ENCODE data around the gene CNOT11.
"Not testable (repeated sequence)": the region's sequence is repeated elsewhere in the genome, so short reads cannot be mapped to it uniquely, and the experiment has no call there.

The CNOT11 gene

GRCh38 chr2:101308432-101309210 lies 55.9 kb downstream of the CNOT11 start, which contains the start of gene RNF149:
RNF149 (minus strand) TSS chr2:101308701; CDS start chr2:101308588, 113 bp downstream.
- no peak for DNase-seq (ENCODE audit: extremely low read depth, low read depth)
- no peak for TF ChIP-seq CTCF (IDR thresholded peaks at IDR 0.05; ENCODE audit: low read depth, low read length, missing control alignments)
- H3K4me3 ChIP-seq (replicated peaks; ENCODE audit: low read depth, low read length), result peak within 1 kb of the TSS; percentile 91

DNA sequence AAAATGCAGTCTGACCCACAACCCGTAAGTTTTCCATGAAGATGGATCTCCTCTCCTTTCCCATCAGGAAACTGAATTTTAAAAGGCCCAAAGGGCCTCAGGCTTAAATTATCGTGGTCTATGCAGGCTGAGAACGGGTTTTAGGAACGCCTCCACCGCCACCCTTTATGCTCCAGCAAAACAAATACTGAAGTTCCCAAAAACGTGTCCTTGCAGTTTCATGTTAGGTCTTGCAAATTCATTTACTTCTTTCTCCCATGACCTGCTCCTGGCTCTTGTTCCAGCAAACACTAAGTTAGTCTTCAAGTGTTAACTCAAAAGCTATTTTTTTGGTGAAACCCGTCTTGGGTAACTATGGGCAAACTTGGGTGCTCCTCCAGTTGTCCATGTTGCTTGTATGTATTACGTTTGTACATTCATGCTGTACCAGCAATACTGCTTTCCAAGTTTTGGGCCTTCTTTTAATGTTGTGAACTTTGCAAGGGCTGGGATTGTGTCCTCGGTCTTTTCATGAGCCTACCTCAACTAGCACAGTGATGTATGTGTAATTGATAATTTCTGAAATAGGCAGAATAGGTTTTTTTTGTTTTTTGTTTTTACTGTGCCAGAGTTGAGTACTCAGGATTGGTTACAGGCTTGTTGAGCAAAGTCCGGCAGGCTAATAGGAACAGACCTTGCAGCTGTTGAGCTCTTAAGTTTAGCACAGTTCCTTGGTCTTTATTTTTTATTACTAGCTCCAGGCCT lies 57.6 kb downstream of the CNOT11 start:
- no peak overlapping the region for H3K4me3 ChIP-seq (replicated peaks; ENCODE audit: low read depth, low read length)
- DNase-seq (ENCODE audit: extremely low read depth, low read depth), result no peak
- no peak for TF ChIP-seq CTCF (IDR thresholded peaks at IDR 0.05; ENCODE audit: low read depth, low read length, missing control alignments)

DNA sequence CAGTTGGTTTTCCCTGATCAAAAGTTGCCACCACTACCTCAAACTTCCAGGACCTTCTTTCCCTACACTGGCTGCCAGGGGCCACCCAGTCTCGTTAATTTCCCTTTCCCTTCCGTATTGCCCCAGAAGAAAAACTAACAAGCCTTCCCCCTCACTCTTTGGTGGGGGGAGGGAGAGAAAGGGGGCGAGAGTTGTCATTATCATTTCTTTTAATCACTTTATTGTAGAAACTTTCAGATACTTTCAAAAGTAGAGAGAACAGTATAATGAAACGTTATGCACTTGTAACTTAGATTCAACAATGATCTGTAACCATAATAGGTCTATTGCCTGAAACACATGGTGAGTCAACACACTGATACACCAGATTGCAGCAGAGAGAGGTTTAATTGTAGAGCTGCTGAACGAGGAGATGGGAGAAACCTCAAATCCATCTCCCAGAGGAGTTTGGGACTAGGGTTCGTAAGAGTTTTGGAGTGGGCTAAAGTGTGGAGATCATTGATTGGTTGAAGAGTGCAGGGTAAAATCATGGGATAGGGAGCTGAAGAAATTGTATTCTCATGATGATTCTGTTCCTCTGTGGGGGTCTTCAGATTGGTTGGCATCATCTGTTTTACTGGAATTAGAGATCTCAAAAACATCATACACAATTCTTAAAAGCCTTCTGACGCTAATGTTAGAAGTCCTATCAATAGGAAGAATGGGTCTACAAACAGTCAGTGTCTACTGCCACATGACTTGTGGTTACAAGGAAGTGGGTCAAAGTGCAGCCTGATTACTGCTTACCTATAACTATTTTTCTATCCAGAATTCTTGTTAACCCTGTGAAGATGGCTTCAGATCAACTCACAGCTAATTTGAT lies 58.4 kb downstream of the CNOT11 start:
- no peak overlapping the region for H3K4me3 ChIP-seq (replicated peaks; ENCODE audit: low read depth, low read length)
- no peak for TF ChIP-seq CTCF (IDR thresholded peaks at IDR 0.05; ENCODE audit: low read depth, low read length, missing control alignments)
- DNase-seq (ENCODE audit: extremely low read depth, low read depth), result no peak

DNA sequence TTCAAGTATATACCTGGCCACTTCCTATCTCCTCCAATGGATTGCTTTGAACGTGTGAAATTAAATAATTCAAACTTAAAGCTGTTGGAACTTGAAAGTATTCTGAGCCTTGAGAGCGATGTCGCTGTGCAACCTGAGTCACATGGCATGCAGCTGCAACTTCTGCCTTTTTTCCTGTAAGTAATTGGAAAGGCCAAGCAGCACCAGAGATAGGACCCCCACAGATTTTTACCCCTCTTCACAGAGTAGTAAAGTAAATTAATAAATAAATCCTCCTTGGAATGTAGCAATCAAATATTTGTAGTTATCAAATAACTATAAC lies 59.0 kb downstream of the CNOT11 start:
- TF ChIP-seq CTCF (IDR thresholded peaks at IDR 0.05; ENCODE audit: low read depth, low read length, missing control alignments), result no peak
- no peak for DNase-seq (ENCODE audit: extremely low read depth, low read depth)
- no peak overlapping the region for H3K4me3 ChIP-seq (replicated peaks; ENCODE audit: low read depth, low read length)

DNA sequence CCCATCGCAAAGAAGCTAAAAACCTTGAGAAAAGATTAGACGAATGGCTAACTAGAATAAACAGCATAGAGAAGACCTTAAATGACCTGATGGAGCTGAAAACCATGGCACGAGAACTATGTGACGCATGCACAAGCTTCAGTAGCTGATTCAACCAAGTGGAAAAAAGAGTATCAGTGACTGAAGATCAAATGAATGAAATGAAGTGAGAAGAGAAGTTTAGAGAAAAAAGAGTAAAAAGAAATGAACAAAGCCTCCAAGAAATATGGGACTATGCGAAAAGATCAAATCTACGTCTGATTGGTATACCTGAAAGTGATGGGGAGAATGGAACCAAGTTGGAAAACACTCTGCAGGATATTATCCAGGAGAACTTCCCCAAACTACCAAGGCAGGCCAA lies 63.9 kb downstream of the CNOT11 start:
- not testable (repeated sequence) for H3K4me3 ChIP-seq (replicated peaks; ENCODE audit: low read depth, low read length); DNase-seq (ENCODE audit: extremely low read depth, low read depth)

Data from HFF-Myc (cell line).